ENCODE data around the gene ARHGEF26.

The ARHGEF26 gene

GRCh38 chr3:154252759-154253638 is 131.8 kb downstream of the ARHGEF26 start:
- peak; percentile 23 for DNase-seq (ENCODE audit: low read depth, low spot score)

- no peak for DNase-seq (ENCODE audit: low read depth, low spot score)
Measured at GRCh38 chr3:154254527-154254926, 133.3 kb downstream of the ARHGEF26 start.

DNA sequence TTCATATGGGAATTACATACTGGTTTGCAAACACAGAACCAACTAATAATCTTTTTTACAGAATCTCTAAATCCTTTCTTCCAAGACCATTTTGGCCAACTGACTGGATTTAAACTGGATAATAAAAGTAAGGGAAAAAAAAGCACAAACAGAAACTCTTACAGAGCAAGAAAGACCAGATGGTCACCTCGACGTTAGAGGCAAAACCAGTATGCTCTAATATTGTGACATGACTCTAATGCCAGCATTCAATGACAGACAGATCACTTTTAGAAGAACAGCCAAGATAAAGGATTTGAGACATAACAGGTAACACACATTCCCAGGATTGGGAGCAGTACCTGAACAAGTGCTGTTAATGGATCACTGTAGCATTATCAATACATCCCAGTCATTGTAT is 152.2 kb downstream of the ARHGEF26 start:
- no peak for DNase-seq (ENCODE audit: low read depth, low spot score)

DNA sequence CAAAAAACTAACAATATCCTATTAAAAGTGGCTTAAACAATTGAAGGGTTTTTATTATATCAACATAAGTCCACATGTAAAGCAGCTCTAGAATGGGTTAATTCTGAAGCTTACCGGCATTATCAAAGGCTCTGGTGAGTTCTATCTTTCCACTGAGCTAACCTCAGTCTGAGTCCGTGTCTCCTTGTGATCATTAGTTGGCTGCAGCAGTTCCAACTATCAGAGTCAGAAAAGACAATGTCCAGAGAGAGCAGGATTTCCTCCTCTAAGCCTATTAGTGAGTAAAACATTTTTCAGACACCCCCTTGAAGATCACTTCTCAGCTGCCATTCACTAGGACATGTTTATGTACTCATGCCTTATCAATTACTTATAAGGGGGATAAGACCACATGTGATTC is 153.2 kb downstream of the ARHGEF26 start:
- no peak for DNase-seq (ENCODE audit: low read depth, low spot score)

- DNase-seq (ENCODE audit: low read depth, low spot score) = no peak
Measured at GRCh38 chr3:154275292-154275691, 154.1 kb downstream of the ARHGEF26 start.

GRCh38 chr3:154275965-154276364 is 154.8 kb downstream of the ARHGEF26 start:
- DNase-seq (ENCODE audit: low read depth, low spot score) = no peak

- no peak for DNase-seq (ENCODE audit: low read depth, low spot score)
Measured at GRCh38 chr3:154280161-154280560, 159.0 kb downstream of the ARHGEF26 start.

- DNase-seq (ENCODE audit: low read depth, low spot score) = no peak
Measured at GRCh38 chr3:154285221-154285620, 164.0 kb downstream of the ARHGEF26 start.

DNA sequence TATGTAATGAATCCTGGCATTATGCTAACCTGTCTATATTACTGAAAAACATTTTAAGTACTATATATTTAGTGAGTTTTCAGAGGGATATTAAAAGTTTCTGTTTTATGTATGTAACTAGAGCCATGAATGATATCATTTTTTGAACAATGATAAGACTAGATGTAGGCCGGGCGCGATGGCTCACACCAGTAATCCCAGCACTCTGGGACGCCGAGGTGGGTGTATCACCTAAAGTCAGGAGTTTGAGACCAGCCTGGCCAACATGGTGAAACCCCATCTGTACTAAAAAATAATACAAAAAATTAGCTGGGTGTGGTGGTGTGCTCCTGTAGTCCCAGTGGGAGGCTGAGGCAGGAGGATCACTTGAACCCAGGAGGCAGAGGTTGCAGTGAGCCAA is 169.0 kb downstream of the ARHGEF26 start:
- no peak for DNase-seq (ENCODE audit: low read depth, low spot score)

GRCh38 chr3:154294016-154294415 is 172.8 kb downstream of the ARHGEF26 start:
- DNase-seq (ENCODE audit: low read depth, low spot score) = no peak

GRCh38 chr3:154301561-154301960 is 180.4 kb downstream of the ARHGEF26 start:
- DNase-seq (ENCODE audit: low read depth, low spot score) = no peak

GRCh38 chr3:154304116-154304786 is 183.1 kb downstream of the ARHGEF26 start:
- no peak for DNase-seq (ENCODE audit: low read depth, low spot score)

- no peak for DNase-seq (ENCODE audit: low read depth, low spot score)
Measured at GRCh38 chr3:154304936-154305335, 183.7 kb downstream of the ARHGEF26 start.

DNA sequence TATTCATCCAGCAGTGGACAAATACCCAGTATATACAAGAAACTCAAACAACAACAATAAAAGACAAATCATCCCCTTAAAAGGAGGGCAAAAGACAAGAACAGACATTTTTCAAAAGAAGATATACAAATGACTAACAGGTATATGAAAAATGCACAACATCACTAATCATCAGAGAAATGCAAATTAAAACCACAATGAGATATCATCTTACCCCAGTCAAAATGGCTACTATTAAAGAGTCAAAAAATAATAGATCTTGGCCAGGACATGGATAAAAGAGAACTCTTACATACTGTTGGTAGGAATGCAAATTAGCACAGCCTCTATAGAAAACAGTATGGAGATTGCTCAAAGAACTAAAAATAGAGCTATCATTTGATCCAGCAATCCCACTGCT is 186.2 kb downstream of the ARHGEF26 start:
- no peak for DNase-seq (ENCODE audit: low read depth, low spot score)
